MM.1S (cell line): ENCODE data around the gene RAI1.

ENCODE experiments used
- DNase-seq: peaks from one replicate; pipeline ENCODE4 v3.0.0-alpha.2; 2015
- H2AFZ ChIP-seq: fragments of 300-600 bp; sonication (generic); 2 replicates; pipeline ENCODE4 v1.6.0; 2016; ENCODE audit warnings: antibody characterized with exemption, low read length
- H3F3A ChIP-seq: fragments of 300-600 bp; sonication (generic); 2 replicates; pipeline ENCODE4 v1.6.1; 2016; ENCODE audit warnings: mild to moderate bottlenecking, antibody characterized with exemption, low read length, moderate library complexity, mixed read lengths; ENCODE audit not compliant: insufficient read depth
- H3K27ac ChIP-seq: fragments of 300-600 bp; sonication (generic); 2 replicates; pipeline ENCODE4 v1.5.1; 2016; ENCODE audit warnings: mild to moderate bottlenecking, low read length
- H3K27me3 ChIP-seq: fragments of 300-600 bp; sonication (generic); replicated peaks from 2 replicates; pipeline ENCODE4 v1.6.0; 2016; ENCODE audit warnings: low read length; ENCODE audit not compliant: insufficient read depth
- H3K36me3 ChIP-seq: fragments of 300-600 bp; sonication (generic); replicated peaks from 2 replicates; pipeline ENCODE4 v1.6.1; 2016; ENCODE audit warnings: mild to moderate bottlenecking, low read length, mixed read lengths; ENCODE audit not compliant: insufficient read depth
- H3K4me1 ChIP-seq: fragments of 300-600 bp; sonication (generic); 2 replicates; pipeline ENCODE4 v1.6.1; 2016; ENCODE audit warnings: low read length, mixed read lengths
- H3K4me2 ChIP-seq: fragments of 300-600 bp; sonication (generic); 2 replicates; pipeline ENCODE4 v1.6.0; 2016; ENCODE audit warnings: low read depth, low read length
- H3K4me3 ChIP-seq: fragments of 300-600 bp; sonication (generic); 2 replicates; pipeline ENCODE4 v1.5.1; 2016; ENCODE audit warnings: low read length, mixed read lengths
- H3K79me2 ChIP-seq: fragments of 300-600 bp; sonication (generic); 2 replicates; pipeline ENCODE4 v1.6.1; 2016; ENCODE audit warnings: mixed run types, low read length, mixed read lengths
- H3K9ac ChIP-seq: fragments of 300-600 bp; sonication (generic); 2 replicates; pipeline ENCODE4 v1.6.1; 2016; ENCODE audit warnings: low read length, mixed read lengths
- H3K9me2 ChIP-seq: fragments of 300-600 bp; sonication (generic); replicated peaks from 2 replicates; pipeline ENCODE4 v1.6.1; 2016; ENCODE audit warnings: mild to moderate bottlenecking, low read length, mixed read lengths; ENCODE audit not compliant: insufficient read depth
- H3K9me3 ChIP-seq: fragments of 300-600 bp; sonication (generic); replicated peaks from 2 replicates; pipeline ENCODE4 v1.6.1; 2016; ENCODE audit warnings: mild to moderate bottlenecking, low read length, mixed read lengths; ENCODE audit not compliant: insufficient read depth
- H4K20me1 ChIP-seq: fragments of 300-600 bp; sonication (generic); 2 replicates; pipeline ENCODE4 v1.6.1; 2016; ENCODE audit warnings: mild to moderate bottlenecking, low read length, moderate library complexity, mixed read lengths; ENCODE audit not compliant: insufficient read depth
- CTCF ChIP-seq: fragments of 300-600 bp; sonication (generic); IDR thresholded peaks from 2 replicates; pipeline ENCODE4 v1.5.1; 2016; ENCODE audit warnings: antibody characterized with exemption, low read length, mixed read lengths
- EZH2 ChIP-seq: fragments of 300-600 bp; sonication (generic); optimal IDR thresholded peaks from 2 replicates; pipeline ENCODE3; 2017; ENCODE audit warnings: low read depth, mild to moderate bottlenecking, antibody characterized with exemption, low read length, mixed read lengths
- EZH2phosphoT487 ChIP-seq: fragments of 300-600 bp; sonication (generic); IDR thresholded peaks from 2 replicates; pipeline ENCODE4 v1.6.1; 2018; ENCODE audit warnings: antibody characterized with exemption, low read length

RAI1 gene

DNA sequence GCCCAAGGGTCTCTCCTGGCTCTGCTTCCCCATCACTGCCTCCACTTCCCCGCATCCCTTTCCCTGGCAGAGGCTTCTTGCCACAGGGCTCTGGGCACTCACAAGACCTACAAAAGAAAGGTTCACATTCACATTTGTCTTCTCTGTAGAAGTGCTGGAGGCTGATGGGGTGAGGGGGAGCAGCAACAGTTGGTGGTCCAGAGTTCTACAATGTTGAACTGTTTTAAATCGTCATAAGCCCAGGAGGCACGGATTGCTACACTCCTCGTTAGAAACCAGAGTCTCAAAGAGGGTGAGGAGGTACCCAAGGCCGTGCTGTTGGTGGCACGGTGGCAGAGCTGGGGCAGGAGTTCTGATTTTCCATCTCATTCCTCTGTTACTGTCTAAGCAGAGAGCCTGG is 5.8 kb upstream of the RAI1 start:
- Histone ChIP-seq H4K20me1 (no peaks in the 10 kb centered on the region), H3F3A (peaks cover 8% of the 10 kb centered on the region), H3K36me3 (no peaks in the 10 kb centered on the region), H3K9ac (no peak overlapping the region), H3K79me2 (no peaks in the 10 kb centered on the region), H3K4me3 (no peak overlapping the region), H3K4me1 (peaks cover 15% of the 10 kb centered on the region), H3K27ac (no peak overlapping the region), H3K9me3 (no peaks in the 10 kb centered on the region), H3K4me2 (no peak overlapping the region), H3K27me3 (no peaks in the 10 kb centered on the region), H3K9me2 (no peaks in the 10 kb centered on the region), H2AFZ (no peak overlapping the region)
- no peak for DNase-seq
- TF ChIP-seq EZH2 (no peak), CTCF (no peak), EZH2phosphoT487 (no peak)

GRCh38 chr17:17675925-17676534 is 5.2 kb upstream of the RAI1 start:
- DNase-seq = peak; percentile 83
- H3K4me3 ChIP-seq = no peak overlapping the region

GRCh38 chr17:17676752-17677151 is 4.5 kb upstream of the RAI1 start:
- Histone ChIP-seq H3F3A (peaks cover 12% of the 10 kb centered on the region), H3K4me2 (peak overlapping the region; percentile 71; the same call in 1 of the 2 replicates), H3K9me3 (no peaks in the 10 kb centered on the region), H3K9ac (no peak overlapping the region), H3K4me3 (no peak overlapping the region), H3K36me3 (no peaks in the 10 kb centered on the region), H4K20me1 (no peaks in the 10 kb centered on the region), H3K9me2 (no peaks in the 10 kb centered on the region), H3K79me2 (peaks cover 1% of the 10 kb centered on the region), H2AFZ (no peak overlapping the region), H3K4me1 (peaks cover 20% of the 10 kb centered on the region), H3K27ac (no peak overlapping the region), H3K27me3 (no peaks in the 10 kb centered on the region)
- no peak for TF ChIP-seq CTCF
- TF ChIP-seq EZH2phosphoT487 = no peak
- TF ChIP-seq EZH2 = no peak
- DNase-seq = no peak

More at GRCh38 chr17:17675925-17676534, 5.2 kb upstream of the RAI1 start:
- H3K9me2 ChIP-seq = no peaks in the 10 kb centered on the region
- peaks cover 20% of the 10 kb centered on the region for H3K4me1 ChIP-seq
- peak overlapping the region; percentile 62 for H2AFZ ChIP-seq
- H3K27me3 ChIP-seq = no peaks in the 10 kb centered on the region
- H3K36me3 ChIP-seq = no peaks in the 10 kb centered on the region
- H3K27ac ChIP-seq = no peak overlapping the region; the same call in 1 of the 2 replicates
- no peaks in the 10 kb centered on the region for H3K9me3 ChIP-seq
- no peaks in the 10 kb centered on the region for H3K79me2 ChIP-seq
- H3K4me2 ChIP-seq = peak overlapping the region; percentile 71
- peaks cover 12% of the 10 kb centered on the region for H3F3A ChIP-seq
- no peak for TF ChIP-seq EZH2phosphoT487
- no peak for TF ChIP-seq CTCF
- no peak for TF ChIP-seq EZH2
- no peak overlapping the region for H3K9ac ChIP-seq
- no peaks in the 10 kb centered on the region for H4K20me1 ChIP-seq
